ENCODE measurements around the gene CYBA.

- TF ChIP-seq, protein P1, sequence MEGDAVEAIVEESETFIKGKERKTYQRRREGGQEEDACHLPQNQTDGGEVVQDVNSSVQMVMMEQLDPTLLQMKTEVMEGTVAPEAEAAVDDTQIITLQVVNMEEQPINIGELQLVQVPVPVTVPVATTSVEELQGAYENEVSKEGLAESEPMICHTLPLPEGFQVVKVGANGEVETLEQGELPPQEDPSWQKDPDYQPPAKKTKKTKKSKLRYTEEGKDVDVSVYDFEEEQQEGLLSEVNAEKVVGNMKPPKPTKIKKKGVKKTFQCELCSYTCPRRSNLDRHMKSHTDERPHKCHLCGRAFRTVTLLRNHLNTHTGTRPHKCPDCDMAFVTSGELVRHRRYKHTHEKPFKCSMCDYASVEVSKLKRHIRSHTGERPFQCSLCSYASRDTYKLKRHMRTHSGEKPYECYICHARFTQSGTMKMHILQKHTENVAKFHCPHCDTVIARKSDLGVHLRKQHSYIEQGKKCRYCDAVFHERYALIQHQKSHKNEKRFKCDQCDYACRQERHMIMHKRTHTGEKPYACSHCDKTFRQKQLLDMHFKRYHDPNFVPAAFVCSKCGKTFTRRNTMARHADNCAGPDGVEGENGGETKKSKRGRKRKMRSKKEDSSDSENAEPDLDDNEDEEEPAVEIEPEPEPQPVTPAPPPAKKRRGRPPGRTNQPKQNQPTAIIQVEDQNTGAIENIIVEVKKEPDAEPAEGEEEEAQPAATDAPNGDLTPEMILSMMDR (IDR thresholded peaks at IDR 0.05) = no peak
- TF ChIP-seq ZFX (IDR thresholded peaks at IDR 0.05; ENCODE audit: borderline replicate concordance) = no peak
Measured at GRCh38 chr16:88661468-88661867, 10.6 kb upstream of the CYBA start.
